Pulmonary artery endothelial cell (primary cell): ENCODE measurements around the gene OSBPL8. TPM values are rescaled to one million over a fixed set of nuclear protein-coding genes. Genes with fewer than 3 reads are reported as not detected.
A peak's percentile ranks its signal among the peaks of the same experiment; 100 is the strongest.

Experiments used
- DNase-seq: peaks from one replicate; pipeline ENCODE4 v3.0.0-alpha.2; 2011; ENCODE audit warnings: low read depth, low spot score
- total RNA-seq: library from RNA; depleted of rRNA; stranded (reverse); fragments of >200 nt; gene quantifications from 2 replicates; pipeline ENCODE4 v1.2.3, GENCODE V29; 2014

Gene OSBPL8
- 33.8 and 39.2 TPM in 2 replicates for total RNA-seq

DNA sequence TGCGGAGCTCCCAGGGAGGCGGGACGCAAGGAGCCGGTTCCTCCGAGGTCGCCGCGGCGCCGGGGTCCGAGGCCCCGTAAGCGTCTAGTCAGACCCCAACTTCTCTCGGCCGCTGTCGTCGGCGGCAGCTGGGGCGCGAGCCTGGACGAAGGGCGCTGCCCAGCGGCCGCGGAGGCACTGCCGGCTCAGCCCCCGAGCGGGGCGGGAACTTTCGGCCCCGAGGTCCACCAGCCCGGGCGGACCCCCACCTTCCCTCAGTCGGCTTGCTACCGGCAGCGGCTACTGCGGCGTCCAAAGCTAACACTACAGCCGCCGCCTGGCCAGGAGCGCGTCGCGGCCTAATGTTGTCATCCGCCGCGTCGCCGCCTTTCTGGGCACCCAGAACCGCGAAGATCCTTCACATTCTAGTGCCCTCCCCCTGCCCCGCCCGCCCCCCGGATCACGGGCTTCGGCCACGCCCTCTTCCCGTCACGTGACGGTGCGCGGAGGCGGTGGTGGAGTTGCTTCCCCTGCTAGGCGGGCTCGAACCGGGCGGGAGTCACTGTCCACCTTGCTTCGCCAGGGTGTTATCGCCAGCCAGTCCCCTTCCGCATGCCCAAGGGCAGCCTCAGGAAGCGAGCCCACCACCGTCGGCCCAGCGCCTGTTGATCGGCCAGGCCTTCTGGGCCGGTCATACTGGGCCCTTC, at the start of gene OSBPL8:
Gene OSBPL8 (minus strand): TSS at position 372 of the 686 bp plus-strand sequence. CDS start 72,220 bp downstream, outside the sequence.
- DNase-seq, result peak; percentile 64

GRCh38 chr12:76608070-76608469, 48.5 kb upstream of the OSBPL8 start:
- DNase-seq, result no peak

- no peak for DNase-seq
Observed at GRCh38 chr12:76595056-76595455, 35.5 kb upstream of the OSBPL8 start.

DNA sequence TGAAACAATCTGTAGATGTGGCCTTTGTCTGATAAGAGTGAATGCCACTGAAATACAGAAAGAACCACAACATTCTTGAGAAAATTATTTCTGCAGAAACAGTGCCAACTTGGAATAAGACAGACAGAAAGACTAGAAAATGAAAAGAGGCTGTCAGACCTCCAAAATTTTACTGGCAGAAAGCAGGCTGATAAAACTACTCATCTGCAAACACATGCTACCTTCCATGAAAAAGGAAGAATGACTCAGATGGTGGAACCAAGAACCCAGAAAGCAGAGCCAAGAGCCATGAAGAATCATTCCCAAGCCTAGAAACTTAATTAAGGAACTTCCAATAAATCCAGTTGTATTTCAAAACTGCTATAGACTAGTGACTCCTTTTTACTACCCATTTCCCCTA, 31.9 kb upstream of the OSBPL8 start:
- no peak for DNase-seq

GRCh38 chr12:76590131-76590530, 30.6 kb upstream of the OSBPL8 start:
- no peak for DNase-seq

DNA sequence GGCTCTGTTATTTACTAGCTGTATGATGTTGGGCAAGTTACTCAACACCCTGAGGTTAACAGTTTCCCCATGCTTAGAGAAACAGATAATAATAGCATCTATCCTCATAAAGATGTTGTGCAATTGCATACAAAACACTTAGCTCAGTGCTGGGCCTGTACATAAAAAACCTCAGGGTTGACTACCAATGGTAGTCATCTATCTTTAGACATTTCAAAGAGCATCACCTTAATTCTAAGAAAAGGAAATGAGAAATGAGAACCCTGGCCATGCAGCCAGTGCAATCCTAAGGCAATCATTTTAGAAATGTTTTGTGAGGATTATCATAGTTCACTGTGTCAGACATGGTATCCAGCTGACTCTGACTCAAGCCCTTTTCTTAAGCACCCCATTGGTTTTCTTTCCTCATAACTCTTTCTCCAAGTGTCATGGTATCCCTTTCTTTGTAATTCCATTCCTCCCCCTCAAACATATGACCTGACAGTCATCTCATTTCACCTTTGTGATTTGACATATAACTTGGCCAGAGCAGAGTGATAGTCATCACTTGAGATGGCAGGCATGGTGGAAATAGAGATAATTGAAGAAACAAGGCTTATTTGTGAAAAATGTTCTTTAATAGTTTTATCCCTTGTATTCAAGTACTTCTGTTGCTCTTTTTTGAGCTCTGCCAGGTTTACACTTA, 29.5 kb upstream of the OSBPL8 start:
- DNase-seq, result no peak

DNA sequence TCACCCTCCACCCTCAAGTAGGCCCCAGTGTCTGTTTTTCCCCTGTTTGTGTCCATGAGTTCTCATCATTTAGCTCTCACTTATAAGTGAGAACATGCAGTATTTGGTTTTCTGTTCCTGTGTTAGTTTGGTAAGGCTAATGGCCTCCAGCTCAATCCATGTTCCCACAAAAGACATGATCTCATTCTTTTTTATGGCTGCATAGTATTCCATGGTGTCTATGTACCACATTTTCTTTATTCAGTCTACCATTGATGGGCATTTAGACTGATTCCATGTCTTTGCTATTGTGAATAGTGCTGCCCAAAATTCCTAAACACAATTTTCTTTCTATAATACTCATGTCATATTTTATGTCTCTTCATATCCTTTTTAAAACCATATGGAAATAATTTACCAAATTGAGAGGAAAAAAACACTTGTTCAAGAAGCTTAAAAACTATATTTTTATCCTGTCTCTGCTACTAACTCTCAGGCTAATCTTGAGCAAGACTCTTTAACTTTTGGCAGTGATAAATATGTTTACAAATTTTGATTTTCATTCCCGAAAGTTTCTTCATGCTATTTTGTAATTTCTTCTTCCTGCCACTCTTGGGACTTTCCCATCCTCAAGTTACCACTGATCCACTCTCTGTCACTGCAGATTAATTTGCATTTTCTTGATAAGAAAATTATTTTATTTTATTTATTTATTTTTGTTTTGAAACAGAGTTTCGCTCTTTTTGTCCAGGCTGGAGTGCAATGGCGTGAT, 28.0 kb upstream of the OSBPL8 start:
- DNase-seq, result no peak

DNA sequence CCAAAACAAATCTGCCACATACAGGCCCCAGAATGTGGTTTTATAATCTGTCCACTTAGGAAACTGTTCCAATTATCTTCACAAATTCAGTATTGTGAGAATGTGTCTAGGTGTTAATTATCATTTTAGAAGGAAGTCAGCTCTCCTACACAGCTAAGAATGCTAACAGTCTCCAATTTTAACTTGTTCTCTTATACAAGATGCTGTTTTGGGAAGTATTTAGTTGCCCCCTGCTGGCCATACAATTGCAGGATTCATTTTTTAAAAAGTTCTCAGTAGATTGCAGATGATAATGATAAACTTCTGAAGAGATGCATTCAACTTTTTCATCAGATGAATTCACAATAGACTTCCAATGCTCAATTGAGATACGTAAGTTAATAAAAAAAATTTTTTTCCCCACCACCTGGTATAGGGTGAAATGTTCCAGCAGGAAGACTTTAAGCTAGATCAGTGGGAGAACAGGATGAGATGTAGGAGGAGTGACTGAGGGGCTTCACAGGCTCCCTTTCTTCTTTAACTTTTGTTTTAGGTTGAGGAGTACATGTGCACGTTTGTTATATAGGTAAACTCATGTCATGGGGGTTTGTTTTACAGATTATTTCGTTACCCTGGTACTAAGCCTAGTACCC, 27.3 kb upstream of the OSBPL8 start:
- no peak for DNase-seq

DNA sequence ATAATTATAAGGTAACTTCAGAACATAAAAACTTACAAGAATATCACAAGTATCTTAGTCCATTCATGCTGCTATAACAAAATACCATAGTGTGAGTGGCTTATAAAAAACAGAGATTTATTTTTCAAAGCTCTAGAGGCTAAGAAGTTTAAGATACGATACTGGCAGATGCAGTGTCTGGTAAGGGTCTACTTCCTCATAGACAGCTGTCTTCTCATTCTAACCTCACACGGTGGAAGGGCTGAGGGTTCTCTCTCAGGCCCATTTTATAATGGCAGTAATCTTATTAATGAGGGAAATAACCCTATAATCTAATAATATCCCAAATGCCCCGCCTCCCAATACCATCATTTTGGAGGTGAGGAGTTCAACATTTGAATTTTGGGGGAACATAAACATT, 23.7 kb upstream of the OSBPL8 start:
- no peak for DNase-seq

- no peak for DNase-seq
Observed at GRCh38 chr12:76573840-76574373, 14.3 kb upstream of the OSBPL8 start.

GRCh38 chr12:76571256-76571655, 11.7 kb upstream of the OSBPL8 start:
- DNase-seq, result no peak

- DNase-seq, result no peak
Observed at GRCh38 chr12:76569685-76570604, 10.4 kb upstream of the OSBPL8 start.

DNA sequence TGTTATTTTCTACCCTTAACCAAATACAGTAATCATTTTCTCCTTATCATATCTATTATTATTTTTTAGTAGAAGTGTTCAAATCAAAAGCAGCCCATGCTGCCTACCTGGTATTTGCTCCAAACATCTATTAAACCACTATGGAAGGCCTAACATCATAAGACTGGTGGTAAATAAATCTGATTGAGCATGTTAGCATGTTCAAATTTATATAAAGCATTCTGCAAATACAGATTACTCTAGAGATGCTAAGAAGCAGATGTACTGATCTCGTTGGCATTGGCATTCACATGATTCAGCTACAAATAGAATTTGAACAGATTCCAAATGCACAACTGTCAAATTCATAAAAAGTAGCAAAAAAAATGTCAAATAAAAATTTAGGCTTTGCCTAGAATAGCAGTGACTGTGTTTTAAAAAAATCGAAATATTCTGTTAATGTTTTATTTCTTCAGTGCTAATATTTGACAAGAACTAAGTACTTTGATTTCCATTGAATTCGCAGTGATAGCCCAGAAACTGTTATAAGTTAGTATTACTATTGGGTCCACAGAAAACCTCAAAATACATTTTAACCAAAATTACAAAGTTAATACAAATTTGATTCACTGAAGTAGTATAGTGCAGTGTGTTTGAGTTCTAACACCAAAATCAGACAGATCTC, 9.4 kb upstream of the OSBPL8 start:
- no peak for DNase-seq

DNA sequence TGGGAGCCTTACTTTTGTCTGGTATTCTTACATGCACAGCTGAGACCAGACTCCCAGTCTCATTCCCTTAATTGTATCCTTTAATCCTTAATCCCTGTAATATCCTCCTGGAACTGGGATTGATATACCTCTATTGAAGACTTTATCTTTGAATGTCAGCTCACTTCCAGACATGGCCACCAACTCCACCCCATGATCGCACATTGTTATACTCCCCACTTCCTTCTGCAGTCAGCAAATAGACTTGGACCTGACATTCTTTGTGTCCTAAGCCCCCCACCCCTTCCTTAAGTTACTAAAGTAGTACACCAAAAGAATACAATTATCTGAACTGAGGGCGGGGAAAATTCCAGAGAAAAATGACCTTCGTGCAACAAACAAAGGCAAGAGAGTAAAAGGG, 8.6 kb upstream of the OSBPL8 start:
- no peak for DNase-seq

DNA sequence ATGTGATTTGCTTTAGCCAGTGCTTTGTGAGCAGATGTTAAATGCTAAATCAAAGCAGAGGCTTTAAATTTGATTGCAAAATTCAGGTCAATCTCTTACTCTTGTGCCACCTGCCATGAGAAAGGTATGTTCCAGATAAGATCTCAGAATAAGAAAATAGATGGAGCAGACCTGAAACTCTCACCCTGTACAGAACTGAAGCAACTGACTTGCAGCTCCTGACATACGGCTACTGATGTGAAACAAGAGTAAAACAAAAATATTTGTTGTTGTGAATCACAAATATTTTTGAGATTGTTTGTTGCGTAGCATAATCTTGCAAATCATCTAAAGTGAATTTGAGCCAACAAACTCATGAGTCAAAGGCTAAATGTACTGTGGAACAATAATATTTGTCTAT, 3.5 kb upstream of the OSBPL8 start:
- DNase-seq, result no peak

- DNase-seq, result no peak
Observed at GRCh38 chr12:76562130-76562529, 2.6 kb upstream of the OSBPL8 start.

- no peak for DNase-seq
Observed at GRCh38 chr12:76560086-76560491, 518 bp upstream of the OSBPL8 start.

GRCh38 chr12:76558684-76559399, 729 bp downstream of the OSBPL8 start:
- DNase-seq, result no peak

- DNase-seq, result no peak
Observed at GRCh38 chr12:76556368-76556767, 3.2 kb downstream of the OSBPL8 start.
